ENCODE measurements around the gene TBL1XR1. TPM values are rescaled to one million over a fixed set of nuclear protein-coding genes. Genes with fewer than 3 reads are reported as not detected.

TBL1XR1 gene
- total RNA-seq, 1 experiment from 2014 or later: 175 TPM

- no peaks in the 10 kb centered on the region for H4K20me1 ChIP-seq (ENCODE audit: control insufficient read depth, insufficient read depth, insufficient read length)
- Mint-ChIP-seq H3K27ac (no peak overlapping the region), H3K4me3 (no peak overlapping the region), H3K9me3 (no peaks in the 10 kb centered on the region; a peak in 1 of 5 replicates), H3K27me3 (ENCODE audit: low read depth) (no peaks in the 10 kb centered on the region), H3K36me3 (ENCODE audit: insufficient read depth in 1 of 3, low read depth in 3 of 3) (peaks cover 2 to 19% (median 7%) of the 10 kb centered on the region in 3 experiments), H3K4me1 (peaks cover 37 to 55% of the 10 kb centered on the region in 2 experiments)
- H4K5ac ChIP-seq (ENCODE audit: insufficient read length, low read depth, low read length): no peak overlapping the region
- H2BK20ac ChIP-seq (ENCODE audit: low read depth, low read length, poor library complexity, severe bottlenecking): no peak overlapping the region
- no peak for TF ChIP-seq CTCF (conservative IDR thresholded peaks at IDR 0.05)
- no peak overlapping the region for H3K4me2 ChIP-seq (ENCODE audit: insufficient read depth, insufficient read length, low read length)
- no peak overlapping the region for H4K91ac ChIP-seq (ENCODE audit: insufficient read length, low read depth, low read length)
- WGBS (ENCODE audit: extremely low coverage, insufficient read length, low lambda C conversion rate): no CpG with 5 or more reads among the region's 4 CpGs
- H2BK12ac ChIP-seq (ENCODE audit: insufficient read length, low read depth, low read length): no peak overlapping the region
- H3K9me3 ChIP-seq (ENCODE audit: control insufficient read depth, low read depth, low read length): no peaks in the 10 kb centered on the region
- H3K14ac ChIP-seq (ENCODE audit: insufficient read depth, low read length): no peak overlapping the region
- H2AFZ ChIP-seq (ENCODE audit: low read length): no peak overlapping the region
- H3K18ac ChIP-seq (ENCODE audit: insufficient read length, low read depth, low read length): no peak overlapping the region
- no peak overlapping the region for H2BK5ac ChIP-seq (ENCODE audit: insufficient read length, low read length)
- H3K79me1 ChIP-seq (ENCODE audit: insufficient read depth, low read depth, low read length, poor library complexity, severe bottlenecking): no peaks in the 10 kb centered on the region
- H3K4me1 ChIP-seq (ENCODE audit: insufficient read depth, low read length): no peaks in the 10 kb centered on the region; the same call in 1 of the 2 replicates
- H3K27ac ChIP-seq (ENCODE audit: insufficient read length, low read depth, low read length): no peak overlapping the region
- no peak overlapping the region for H2BK15ac ChIP-seq (ENCODE audit: low read depth, low read length)
- DNase-seq: no peak
- H4K8ac ChIP-seq (replicated peaks; ENCODE audit: insufficient read length, low read depth, low read length): no peak overlapping the region
- no peaks in the 10 kb centered on the region for H3K27me3 ChIP-seq (ENCODE audit: insufficient read depth, low read length)
- no peak overlapping the region for H3K56ac ChIP-seq (ENCODE audit: insufficient read length, low read depth, low read length)
- H3T11ph ChIP-seq (ENCODE audit: low read length): no peak overlapping the region
- no peak overlapping the region for H3K9ac ChIP-seq (ENCODE audit: extremely low read depth, insufficient read length, low read length)
- H3K23ac ChIP-seq (ENCODE audit: insufficient read length, low read depth, low read length): no peak overlapping the region
- H3K79me2 ChIP-seq (ENCODE audit: insufficient read depth, low read length): peaks cover 44% of the 10 kb centered on the region
- no peak overlapping the region for H3K4ac ChIP-seq (ENCODE audit: low read depth, low read length)
- H2BK120ac ChIP-seq (ENCODE audit: low read depth, low read length, poor library complexity, severe bottlenecking): no peak overlapping the region
- no peaks in the 10 kb centered on the region for H3K23me2 ChIP-seq (ENCODE audit: insufficient read length, low read depth, low read length, poor library complexity, severe bottlenecking)
- no peak overlapping the region for H2AK5ac ChIP-seq (ENCODE audit: insufficient read length, low read length)
Measured at GRCh38 chr3:177157492-177157891, 39.8 kb downstream of the TBL1XR1 start.

Measured in H9 (cell line).